Left ventricle myocardium inferior (tissue), 1 donor: Measurements from ENCODE around the gene FSIP2. TPM values are rescaled to one million over a fixed set of nuclear protein-coding genes. Genes with fewer than 3 reads are reported as not detected.

Source experiments
- DNase-seq: peaks from one replicate; pipeline ENCODE4 v3.0.0-alpha.2; 2020
- H3K27ac ChIP-seq: fragments of 200-600 bp; replicated peaks from 2 replicates; pipeline ENCODE4 v1.8.0; 2021
- H3K27me3 ChIP-seq: fragments of 200-600 bp; 2 replicates; pipeline ENCODE4 v1.8.0; 2021; ENCODE audit warnings: low read depth
- H3K36me3 ChIP-seq: fragments of 200-600 bp; 2 replicates; pipeline ENCODE4 v1.8.0; 2021
- H3K4me1 ChIP-seq: fragments of 200-600 bp; 2 replicates; pipeline ENCODE4 v1.8.0; 2021
- H3K4me3 ChIP-seq: fragments of 200-600 bp; 2 replicates; pipeline ENCODE4 v1.8.0; 2021; ENCODE audit warnings: mild to moderate bottlenecking, moderate library complexity
- H3K9me3 ChIP-seq: fragments of 200-600 bp; replicated peaks from 2 replicates; pipeline ENCODE4 v1.8.0; 2021
- intact Hi-C: fragments of 100-400 bp; cut with micrococcal nuclease; formaldehyde crosslinking; loops from one replicate; pipeline ENCODE4 v1.11.0; 2022
- total RNA-seq: library from RNA; stranded (reverse); fragmentation: NEBNext Ultra II Directional; extraction: Animal tissue kit (Norgen Biotek cat#: 25700); gene quantifications from one replicate; pipeline ENCODE4 v1.2.1, GENCODE V29; 2021
- TF ChIP-seq, protein P1 (sequence below): fragments of 200-600 bp; IDR thresholded peaks from 2 replicates; pipeline ENCODE4 v1.8.0; 2021; ENCODE audit warnings: antibody characterized with exemption, mild to moderate bottlenecking, borderline replicate concordance
- donor health status: DM: no; HTN: yes; CAD: no; lungs with severe emphysema.

The FSIP2 gene
- total RNA-seq, 1 donor from 2014 or later = 0.05 TPM

- peaks cover 21% of the 10 kb centered on the region for H3K27me3 ChIP-seq
- no peaks in the 10 kb centered on the region for H3K9me3 ChIP-seq
- no peak overlapping the region for H3K4me3 ChIP-seq
- H3K36me3 ChIP-seq = no peaks in the 10 kb centered on the region
- DNase-seq = no peak
- H3K4me1 ChIP-seq = peaks cover 4% of the 10 kb centered on the region
- H3K27ac ChIP-seq = no peak overlapping the region
- TF ChIP-seq, protein P1, sequence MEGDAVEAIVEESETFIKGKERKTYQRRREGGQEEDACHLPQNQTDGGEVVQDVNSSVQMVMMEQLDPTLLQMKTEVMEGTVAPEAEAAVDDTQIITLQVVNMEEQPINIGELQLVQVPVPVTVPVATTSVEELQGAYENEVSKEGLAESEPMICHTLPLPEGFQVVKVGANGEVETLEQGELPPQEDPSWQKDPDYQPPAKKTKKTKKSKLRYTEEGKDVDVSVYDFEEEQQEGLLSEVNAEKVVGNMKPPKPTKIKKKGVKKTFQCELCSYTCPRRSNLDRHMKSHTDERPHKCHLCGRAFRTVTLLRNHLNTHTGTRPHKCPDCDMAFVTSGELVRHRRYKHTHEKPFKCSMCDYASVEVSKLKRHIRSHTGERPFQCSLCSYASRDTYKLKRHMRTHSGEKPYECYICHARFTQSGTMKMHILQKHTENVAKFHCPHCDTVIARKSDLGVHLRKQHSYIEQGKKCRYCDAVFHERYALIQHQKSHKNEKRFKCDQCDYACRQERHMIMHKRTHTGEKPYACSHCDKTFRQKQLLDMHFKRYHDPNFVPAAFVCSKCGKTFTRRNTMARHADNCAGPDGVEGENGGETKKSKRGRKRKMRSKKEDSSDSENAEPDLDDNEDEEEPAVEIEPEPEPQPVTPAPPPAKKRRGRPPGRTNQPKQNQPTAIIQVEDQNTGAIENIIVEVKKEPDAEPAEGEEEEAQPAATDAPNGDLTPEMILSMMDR = no peak
- intact Hi-C loops = no loop called here
Observed at GRCh38 chr2:185736210-185736609, 2.4 kb upstream of the FSIP2 start.

- H3K27ac ChIP-seq = no peak overlapping the region
- no peak for DNase-seq
- no peaks in the 10 kb centered on the region for H3K27me3 ChIP-seq
- no peak overlapping the region for H3K4me3 ChIP-seq
- no peaks in the 10 kb centered on the region for H3K9me3 ChIP-seq
- H3K4me1 ChIP-seq = no peaks in the 10 kb centered on the region
- intact Hi-C loops = no loop called here
- no peaks in the 10 kb centered on the region for H3K36me3 ChIP-seq
- TF ChIP-seq, protein P1 = no peak
Observed at GRCh38 chr2:185745864-185746859, 7.6 kb downstream of the FSIP2 start.

DNA sequence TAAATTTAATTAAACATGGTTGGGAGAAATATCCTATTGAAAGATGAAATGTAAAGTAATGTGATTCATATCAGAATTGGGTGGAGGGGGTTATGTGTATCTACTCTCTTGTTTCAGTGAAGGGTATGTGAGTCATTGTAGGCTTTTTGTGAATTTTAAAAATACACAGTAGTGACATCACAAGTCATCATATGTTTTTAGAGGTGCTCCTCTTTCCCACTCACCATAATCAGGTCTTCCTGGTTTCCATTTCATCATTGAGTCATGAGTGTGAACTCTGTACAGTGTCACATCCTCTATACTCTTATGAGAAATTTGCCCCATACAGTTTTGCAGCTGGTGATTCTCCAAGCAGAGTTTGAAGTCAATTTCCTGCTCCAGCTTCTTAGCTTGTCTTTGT lies 18.8 kb downstream of the FSIP2 start:
- H3K4me3 ChIP-seq = no peak overlapping the region
- H3K36me3 ChIP-seq = no peaks in the 10 kb centered on the region
- no peaks in the 10 kb centered on the region for H3K9me3 ChIP-seq
- TF ChIP-seq, protein P1 = no peak
- intact Hi-C loops = no loop called here
- no peak overlapping the region for H3K27ac ChIP-seq
- DNase-seq = no peak
- H3K4me1 ChIP-seq = no peaks in the 10 kb centered on the region
- H3K27me3 ChIP-seq = no peaks in the 10 kb centered on the region

DNA sequence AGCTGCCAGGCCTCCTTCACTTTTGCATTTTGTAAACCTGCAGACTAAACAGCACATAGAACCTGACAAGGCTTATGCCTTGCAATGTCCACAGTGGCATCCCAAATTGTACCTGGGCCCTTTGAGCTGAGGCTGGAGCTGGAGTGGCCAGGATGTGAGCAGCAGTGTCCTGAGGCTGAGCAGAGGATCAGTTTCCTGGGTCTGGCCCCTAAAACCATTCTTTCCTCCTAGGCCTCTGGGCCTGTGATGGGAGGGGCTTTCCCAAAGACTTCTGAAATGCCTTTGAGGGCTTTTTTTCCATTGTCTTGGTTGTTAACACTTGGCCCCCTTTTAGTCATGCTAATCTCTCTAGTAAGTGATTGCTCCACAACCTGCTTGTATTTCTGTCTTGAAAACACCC lies 32.8 kb downstream of the FSIP2 start:
- Histone ChIP-seq H3K27ac (no peak overlapping the region), H3K27me3 (no peaks in the 10 kb centered on the region), H3K36me3 (no peaks in the 10 kb centered on the region), H3K4me1 (no peaks in the 10 kb centered on the region), H3K9me3 (peaks cover 83% of the 10 kb centered on the region), H3K4me3 (no peak overlapping the region)
- DNase-seq = no peak
- TF ChIP-seq, protein P1 = no peak
- intact Hi-C loops = no loop called here

DNA sequence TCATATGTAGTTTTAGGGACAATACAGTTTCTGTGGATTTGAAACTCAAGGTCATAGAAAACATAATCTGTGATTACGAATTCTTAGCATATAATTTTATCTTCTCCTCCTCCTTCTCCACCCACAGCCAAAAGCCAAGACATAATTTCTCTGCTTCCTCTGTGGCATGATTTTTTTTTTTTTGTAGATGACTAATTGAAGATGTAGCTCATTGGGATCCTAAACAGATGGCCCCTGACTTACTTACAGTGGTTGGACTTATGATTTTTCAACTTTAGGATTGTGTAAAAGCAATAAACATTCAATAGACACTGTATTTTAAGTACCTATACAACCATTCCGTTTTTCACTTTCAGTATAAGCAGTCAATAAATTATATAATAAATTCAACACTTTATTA lies 42.3 kb downstream of the FSIP2 start:
- DNase-seq = no peak
- no peak overlapping the region for H3K4me3 ChIP-seq
- TF ChIP-seq, protein P1 = no peak
- peaks cover 11% of the 10 kb centered on the region for H3K9me3 ChIP-seq
- no peaks in the 10 kb centered on the region for H3K36me3 ChIP-seq
- H3K27me3 ChIP-seq = no peaks in the 10 kb centered on the region
- H3K27ac ChIP-seq = no peak overlapping the region
- H3K4me1 ChIP-seq = no peaks in the 10 kb centered on the region
- intact Hi-C loops = no loop called here
